HPDE6-E6E7 (cell line): ENCODE results near the gene ZNF157.
"Not testable (repeated sequence)": the region's sequence is repeated elsewhere in the genome, so short reads cannot be mapped to it uniquely, and the experiment has no call there.

ENCODE experiments used
- DNase-seq: peaks from one replicate; pipeline ENCODE4 v3.0.0; 2011; ENCODE audit warnings: missing footprints; ENCODE audit errors: extremely low spot score

ZNF157 gene

DNA sequence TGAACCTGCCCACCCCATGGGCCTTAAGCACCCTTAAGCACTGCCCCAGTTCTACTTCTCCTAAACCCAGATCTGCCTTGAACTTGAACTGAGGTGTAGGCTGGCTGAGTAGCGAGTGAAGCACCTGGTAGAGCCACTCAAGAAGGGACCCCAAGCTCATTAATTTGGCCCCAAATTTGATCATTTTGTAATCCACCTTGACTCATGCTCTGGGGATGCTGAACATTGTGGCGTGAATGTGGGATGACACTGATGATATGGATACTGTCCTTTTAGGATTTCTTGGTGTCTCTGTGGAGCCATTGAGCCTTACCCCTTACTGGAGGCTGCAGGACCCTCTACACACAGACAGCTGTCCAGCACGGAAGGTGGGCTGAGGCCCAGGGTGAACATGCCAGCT is at the start of gene ZNF157:
Gene ZNF157, plus strand, starts transcription at position 301 of the 400 bp plus-strand sequence. Its CDS starts 91 bp downstream, at position 392.
- DNase-seq, result no peak

DNA sequence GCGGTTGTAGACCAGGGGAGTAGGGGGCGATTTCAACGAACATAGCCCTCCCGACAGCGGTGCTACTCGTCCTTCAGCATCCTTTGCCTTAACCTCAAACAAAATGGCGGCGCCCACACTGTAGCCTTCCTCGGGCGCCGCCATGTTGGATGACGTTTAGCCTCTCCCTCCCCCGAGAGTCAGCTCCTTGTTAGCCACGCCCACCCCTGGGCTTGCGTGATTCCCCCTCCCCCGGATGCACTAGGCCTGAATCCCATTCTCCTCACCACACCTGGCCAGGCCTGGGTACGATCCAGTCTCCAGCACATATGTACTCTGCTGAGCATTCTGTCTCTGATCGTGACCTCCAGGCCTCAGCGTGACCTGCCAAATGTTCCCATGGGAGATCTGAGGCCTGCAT is 49.0 kb upstream of the ZNF157 start:
- DNase-seq, result no peak

DNA sequence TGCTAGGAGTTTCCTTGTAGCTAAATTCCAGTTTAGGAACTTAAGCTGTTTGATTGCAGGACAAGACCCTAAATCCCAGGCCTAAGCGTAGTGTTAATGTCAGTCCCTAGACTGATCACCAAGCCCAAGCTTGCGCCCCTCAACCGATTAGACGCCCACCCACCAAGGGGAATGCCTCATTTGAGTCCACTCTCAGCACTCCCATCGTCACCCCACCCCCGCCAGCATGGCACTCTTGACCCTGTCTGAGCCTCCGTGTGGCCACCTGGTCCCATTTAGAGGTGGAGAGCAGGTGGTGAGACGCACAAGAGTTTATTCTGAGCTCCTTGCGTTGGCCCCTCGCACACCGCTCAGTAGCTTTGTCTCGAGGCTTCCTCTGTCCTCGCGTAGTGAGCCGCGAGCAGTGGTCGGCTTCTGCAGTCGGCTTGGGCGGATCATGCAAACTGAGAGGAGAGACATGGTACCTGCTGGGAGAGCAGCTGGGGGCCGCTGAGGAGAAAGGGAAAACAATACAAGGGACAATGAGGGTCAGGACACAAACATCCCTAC is 48.5 kb upstream of the ZNF157 start:
- DNase-seq, result no peak

DNA sequence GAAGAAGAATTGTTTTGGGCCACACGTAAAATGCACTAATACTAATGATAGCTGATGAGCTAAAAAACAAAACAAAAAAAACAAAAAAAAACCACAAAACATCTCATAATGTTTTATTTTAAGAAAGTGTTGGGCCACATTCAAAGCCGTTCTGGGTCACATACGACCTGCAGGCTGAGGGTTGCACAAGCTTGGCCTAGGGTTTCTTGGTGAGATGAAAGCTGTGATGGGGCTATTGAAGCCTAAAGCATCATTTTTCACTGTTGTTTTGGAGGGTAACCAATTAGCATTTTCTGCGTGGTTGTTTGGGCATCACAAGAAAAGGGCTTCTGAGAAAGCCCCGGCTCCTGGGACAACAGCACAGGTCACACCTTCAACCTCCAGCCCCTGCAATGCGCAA is 42.5 kb upstream of the ZNF157 start:
- no peak for DNase-seq

GRCh38 chrX:47332729-47333128 is 37.6 kb upstream of the ZNF157 start:
- DNase-seq, result not testable (repeated sequence)

GRCh38 chrX:47351706-47352105 is 18.7 kb upstream of the ZNF157 start:
- DNase-seq, result no peak

DNA sequence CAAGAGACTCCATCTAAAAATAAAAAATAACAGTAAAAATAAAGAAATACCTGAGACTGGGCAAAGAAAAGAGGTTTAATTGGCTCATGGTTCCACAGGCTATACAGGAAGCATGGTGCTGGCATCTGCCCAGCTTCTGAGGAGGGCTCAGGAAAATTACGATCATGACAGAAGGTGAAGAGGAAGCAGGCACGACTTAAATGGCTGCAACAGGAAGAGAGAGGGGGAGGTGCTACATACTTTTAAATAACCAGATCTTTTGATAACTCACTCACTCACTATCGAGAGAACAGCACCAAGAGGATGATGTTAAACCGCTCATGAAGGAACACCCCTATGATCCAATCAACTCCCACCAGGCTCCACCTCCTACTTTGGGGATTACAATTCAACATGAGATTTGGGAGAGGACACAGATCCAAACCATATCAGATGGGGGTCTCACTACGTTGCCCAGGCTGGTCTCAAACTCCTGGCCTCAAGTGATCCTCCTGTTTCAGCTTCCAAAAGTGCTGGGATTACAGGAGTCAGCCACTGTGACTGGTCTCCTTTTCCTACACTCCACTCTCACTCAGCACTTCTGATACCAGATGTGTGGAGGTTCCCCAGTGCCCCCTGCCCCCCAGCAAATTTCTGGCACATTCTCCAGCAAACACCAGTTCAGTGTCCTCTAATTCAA is 11.9 kb upstream of the ZNF157 start:
- DNase-seq, result no peak

DNA sequence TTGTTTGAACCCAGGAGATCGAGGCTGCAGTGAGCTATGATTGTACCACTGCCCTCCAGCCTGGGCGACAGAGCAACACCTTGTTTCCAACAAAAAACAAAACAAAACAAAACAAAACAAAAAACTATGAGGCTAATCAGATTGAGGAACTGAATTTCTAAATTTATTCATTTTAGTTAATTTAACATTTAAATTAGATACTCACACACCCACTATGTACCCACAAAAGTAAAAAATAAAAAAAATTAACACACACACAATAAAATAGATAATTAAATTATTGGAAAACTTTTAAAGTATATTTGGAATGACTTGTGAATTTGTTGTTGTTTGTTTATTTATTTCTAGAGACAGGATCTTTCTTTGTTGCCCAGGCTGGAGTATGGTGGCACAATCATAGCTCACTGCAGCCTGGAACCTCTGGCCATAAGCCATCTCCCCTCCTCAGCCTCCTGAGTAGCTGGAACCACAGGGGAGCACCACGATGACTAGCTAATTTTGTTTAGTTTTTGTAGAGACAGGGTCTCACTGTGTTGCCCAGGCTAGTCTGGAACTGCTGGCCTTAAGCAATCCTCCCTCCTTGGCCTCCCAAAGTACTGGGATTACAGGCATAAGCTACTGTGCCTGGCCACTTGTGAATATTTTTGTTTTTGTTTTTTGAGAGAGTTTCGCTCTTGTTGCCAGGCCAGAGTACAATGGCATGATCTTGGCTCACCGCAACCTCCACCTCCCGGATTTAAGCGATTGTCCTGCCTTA is 9.8 kb upstream of the ZNF157 start:
- no peak for DNase-seq

DNA sequence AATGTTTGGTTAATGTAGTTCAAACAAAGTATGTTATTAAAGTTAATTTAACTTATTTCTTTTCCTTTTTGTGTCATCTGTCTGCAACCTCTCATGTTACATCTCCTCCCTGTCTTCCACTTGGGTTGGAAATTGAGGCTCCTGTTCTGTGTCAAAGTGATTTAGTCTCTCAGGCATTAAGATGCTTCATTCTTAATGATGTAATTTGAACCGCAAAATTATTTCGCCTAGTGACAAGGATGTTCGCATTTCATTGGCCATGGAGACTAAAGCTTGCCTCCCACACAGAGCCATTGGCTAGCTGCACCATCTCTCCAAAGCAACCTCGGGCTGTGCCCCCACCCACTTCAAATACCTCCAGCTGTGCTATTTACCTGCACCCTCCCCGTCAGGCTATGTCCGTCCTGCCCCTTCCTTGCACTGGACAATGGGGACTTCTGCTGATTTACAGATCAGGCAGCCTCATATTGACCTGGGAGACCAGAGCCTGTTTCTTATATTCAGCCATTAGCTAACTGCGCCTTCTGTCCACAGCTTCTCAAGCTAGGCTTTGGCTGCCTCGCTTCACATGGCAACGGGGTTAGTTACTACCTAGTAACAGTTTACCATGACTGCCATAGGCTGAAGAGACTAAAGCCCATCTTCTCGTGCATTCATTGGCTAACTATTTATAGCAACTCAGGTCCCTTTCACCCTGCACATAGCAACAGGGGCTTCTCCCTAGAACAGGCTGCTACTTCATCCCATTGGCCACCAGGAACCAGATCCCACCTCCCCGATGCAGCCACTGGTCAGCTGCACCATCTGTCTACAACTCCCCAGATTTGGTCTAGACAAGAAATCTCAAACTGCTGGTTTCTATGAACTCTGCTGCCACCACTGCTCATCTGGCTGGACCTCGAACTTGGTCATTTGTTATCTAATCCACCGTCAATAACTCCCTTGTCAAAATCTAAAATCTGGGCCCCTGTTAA is 8.6 kb upstream of the ZNF157 start:
- peak; percentile 47 for DNase-seq

DNA sequence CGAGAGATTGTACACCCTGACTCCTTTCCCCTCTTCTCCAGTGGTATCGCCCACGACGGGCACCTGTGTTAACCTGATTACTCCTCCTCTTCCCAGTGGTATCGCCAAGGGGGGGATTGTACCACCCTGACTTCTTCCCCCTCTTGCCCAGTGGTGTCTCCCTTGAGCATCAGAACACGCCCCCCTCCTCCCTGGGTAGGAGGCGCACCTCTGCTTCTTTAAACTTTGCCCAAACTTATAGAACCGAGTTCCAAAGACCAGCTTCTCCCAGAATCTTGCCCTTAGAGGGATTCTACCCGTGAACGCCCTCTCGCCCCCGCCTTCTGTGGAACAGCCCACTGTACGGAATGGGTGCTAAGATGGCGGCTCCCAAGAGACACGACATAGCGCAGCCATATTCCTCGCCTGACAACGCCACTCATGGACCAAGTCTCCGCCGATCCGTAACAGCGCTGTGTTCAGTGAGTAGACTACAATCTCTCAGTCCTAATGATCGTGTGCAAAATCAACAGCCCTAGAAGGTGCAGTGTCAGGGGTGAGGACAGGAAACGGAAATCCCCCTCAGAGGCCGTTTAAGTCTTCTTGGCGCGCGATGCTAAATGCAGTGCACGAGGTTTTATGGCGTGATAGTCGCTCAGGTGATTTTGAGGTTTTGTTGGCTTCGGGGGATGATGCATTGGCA is 4.2 kb upstream of the ZNF157 start:
- DNase-seq, result peak; percentile 46

DNA sequence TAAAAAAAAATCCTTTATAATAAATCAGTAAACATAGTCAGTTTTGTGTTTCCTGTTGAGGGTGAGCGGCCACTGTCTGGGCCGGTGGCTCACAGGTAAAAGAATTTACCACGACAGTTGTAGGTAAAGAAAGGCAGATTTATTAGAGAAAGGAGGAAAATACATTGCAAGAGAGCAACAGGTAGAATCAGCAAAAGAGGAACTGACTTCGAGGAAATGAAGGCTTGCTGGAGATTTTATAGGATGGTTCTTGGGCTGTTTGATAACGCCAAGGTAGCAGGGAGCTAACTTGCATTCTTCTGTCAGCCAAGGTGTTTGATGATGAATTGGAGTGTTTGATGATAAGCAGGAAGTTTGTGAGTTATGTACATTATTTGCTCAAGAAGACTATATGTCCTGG is 2.8 kb downstream of the ZNF157 start:
- DNase-seq, result no peak

DNA sequence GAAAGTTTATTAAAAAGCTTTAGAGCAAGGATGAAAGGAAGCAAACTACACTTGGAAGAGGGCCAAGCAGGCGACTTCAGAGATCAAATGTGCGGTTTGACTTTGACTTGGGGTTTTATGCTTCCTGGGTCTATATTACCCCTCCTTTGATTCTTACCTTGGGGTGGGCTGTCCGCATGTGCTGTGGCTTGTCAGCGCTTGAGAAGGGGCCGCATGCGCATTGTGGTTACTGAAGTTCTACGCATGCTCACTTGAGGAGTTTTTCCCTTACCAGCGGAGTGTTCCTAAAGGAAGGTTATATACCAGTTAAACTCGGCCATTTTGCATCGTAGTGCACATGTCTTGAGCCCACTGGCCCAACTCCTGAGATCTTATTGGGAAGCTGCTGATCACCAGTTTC is 9.9 kb downstream of the ZNF157 start:
- DNase-seq, result no peak

- not testable (repeated sequence) for DNase-seq
Observed at GRCh38 chrX:47380837-47381236, 10.5 kb downstream of the ZNF157 start.

GRCh38 chrX:47384502-47384901 is 14.1 kb downstream of the ZNF157 start:
- no peak for DNase-seq

DNA sequence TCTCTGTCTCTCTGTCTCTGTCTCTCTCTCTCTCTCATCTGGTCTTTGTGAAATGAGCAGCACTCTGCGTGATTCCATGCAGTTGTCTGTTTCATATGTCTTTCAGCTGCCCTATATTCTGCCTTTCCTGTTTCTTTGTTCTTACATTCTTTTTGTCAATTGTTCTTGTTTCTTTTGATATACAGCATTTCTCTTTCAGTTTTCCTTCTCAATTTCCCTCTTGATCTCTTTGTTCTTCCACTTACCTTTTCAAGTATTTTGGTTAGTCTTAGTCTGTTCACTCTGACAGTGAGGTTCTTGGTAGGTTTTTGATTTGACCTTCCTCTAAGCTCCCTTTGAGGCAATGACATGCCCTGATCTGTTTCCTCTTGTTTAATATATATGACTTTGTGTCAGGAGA is 20.4 kb downstream of the ZNF157 start:
- DNase-seq, result no peak

DNA sequence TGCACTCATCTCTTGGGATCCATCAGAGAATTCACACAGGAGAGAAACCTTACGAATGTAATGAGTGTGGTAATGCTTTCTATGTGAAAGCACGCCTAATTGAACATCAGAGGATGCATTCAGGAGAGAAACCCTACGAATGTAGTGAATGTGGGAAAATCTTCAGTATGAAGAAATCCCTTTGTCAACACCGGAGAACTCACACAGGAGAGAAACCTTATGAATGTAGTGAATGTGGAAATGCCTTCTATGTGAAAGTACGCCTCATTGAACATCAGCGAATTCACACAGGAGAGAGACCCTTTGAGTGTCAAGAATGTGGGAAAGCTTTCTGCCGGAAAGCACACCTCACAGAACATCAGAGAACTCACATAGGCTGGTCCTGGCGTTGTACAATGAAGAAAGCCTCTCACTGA is 42.8 kb downstream of the ZNF157 start:
- DNase-seq, result no peak

DNA sequence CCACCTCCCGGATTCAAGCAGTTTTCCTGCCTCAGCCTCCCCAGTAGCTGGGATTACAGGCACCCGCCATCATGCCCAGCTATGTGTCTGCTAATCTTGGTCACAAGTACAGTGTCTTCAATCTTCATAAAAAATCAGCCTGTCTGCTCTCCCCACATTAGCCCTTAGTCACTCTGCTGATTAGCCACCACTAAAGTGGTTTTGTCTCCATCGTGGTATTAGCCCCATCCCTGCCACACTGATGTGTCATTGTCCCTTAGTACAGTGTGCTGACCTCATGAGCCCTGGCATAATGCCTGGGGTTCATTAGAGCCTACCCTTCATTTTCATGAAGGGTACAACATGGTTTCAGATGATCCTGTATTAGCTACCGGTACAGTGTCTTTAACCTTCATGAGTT is 49.9 kb downstream of the ZNF157 start:
- no peak for DNase-seq

- no peak for DNase-seq
Observed at GRCh38 chrX:47420962-47421361, 50.6 kb downstream of the ZNF157 start.

GRCh38 chrX:47422444-47422843 is 52.1 kb downstream of the ZNF157 start:
- DNase-seq, result no peak

- no peak for DNase-seq
Observed at GRCh38 chrX:47430925-47431324, 60.5 kb downstream of the ZNF157 start.

- DNase-seq, result no peak
Observed at GRCh38 chrX:47446431-47446830, 76.1 kb downstream of the ZNF157 start.
